Epithelial cell of proximal tubule (primary cell): ENCODE data around the gene NUAK1. TPM values are rescaled to one million over a fixed set of nuclear protein-coding genes. Genes with fewer than 3 reads are reported as not detected.

Experiments
- DNase-seq: peaks from one replicate; pipeline ENCODE4 v3.0.0-alpha.2; 2011; ENCODE audit warnings: low read depth
- H3K4me3 ChIP-seq: 2 replicates; pipeline ENCODE4 v1.5.1; 2011; ENCODE audit warnings: low read depth, mild to moderate bottlenecking, low read length
- total RNA-seq: library from RNA; depleted of rRNA; stranded (reverse); fragments of >200 nt; gene quantifications from 2 replicates; pipeline ENCODE4 v1.2.3, GENCODE V29; 2015
- TF ChIP-seq, protein P1 (sequence below): conservative IDR thresholded peaks from 2 replicates; pipeline ENCODE4 v1.5.1; 2012; ENCODE audit warnings: low read depth, mild to moderate bottlenecking, low read length

Gene NUAK1
- total RNA-seq, 1 donor from 2014 or later: 34.5 TPM

DNA sequence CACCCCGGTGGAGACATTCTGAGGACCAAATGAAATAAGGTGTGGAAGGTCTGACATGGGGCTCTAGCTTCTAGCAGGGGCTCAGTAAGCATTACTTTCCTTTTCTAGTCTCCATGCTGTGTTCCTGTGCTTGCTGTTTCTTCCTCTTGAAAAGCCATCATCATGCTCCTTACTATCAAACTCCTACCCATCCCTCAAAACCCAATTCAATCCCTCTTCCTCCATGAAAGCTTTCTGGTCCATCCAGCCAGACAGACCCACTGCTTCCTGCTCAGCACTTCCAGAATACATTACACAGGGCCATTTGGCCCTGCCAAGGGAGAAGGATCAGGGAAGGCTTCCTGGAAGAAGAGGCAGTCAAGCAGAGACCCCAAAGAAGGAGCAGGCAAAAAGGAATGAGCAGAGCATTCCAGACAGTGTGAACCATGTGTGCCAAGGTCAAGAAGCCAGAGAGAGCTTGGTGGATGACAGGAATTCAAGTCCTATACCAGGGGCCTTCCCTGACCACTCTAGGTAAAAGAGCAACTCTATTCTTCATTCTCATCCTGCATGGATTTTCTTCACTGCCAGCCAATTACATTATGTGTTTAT, 59.5 kb downstream of the NUAK1 start:
- no peak for DNase-seq
- H3K4me3 ChIP-seq: no peak overlapping the region
- TF ChIP-seq, protein P1, sequence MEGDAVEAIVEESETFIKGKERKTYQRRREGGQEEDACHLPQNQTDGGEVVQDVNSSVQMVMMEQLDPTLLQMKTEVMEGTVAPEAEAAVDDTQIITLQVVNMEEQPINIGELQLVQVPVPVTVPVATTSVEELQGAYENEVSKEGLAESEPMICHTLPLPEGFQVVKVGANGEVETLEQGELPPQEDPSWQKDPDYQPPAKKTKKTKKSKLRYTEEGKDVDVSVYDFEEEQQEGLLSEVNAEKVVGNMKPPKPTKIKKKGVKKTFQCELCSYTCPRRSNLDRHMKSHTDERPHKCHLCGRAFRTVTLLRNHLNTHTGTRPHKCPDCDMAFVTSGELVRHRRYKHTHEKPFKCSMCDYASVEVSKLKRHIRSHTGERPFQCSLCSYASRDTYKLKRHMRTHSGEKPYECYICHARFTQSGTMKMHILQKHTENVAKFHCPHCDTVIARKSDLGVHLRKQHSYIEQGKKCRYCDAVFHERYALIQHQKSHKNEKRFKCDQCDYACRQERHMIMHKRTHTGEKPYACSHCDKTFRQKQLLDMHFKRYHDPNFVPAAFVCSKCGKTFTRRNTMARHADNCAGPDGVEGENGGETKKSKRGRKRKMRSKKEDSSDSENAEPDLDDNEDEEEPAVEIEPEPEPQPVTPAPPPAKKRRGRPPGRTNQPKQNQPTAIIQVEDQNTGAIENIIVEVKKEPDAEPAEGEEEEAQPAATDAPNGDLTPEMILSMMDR: no peak

DNA sequence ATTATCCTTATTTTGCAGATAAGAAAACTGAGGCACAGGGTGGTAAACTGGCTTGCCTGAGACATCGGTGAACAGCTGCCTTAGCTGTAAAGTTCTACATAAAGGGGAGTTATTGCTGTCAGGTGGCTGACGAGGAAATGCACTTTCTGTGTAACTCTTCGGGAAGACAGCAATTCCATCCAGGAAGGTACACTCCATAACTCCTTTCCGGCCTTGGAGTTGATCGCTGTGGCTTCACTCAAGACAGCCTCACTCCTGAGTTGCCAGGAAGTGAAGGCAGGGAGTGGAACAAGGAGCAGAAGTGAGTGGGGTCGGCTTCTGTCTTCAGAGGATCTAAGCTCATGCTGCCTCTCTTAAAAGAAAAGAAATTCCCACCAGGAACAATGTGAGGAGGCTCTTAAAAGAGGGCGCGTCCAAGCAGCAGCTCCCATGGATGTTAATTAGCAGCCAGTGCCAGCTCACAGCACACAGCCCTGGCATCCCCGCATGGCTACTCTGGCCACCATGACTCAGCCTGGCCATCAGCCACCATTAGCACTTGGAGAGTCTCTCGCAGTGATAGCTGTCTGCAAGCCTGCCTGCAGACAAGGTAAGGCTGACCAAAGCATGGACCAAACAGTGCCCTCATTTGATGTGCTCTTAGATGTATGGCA, 60.3 kb downstream of the NUAK1 start:
- DNase-seq: peak; percentile 62
- no peak overlapping the region for H3K4me3 ChIP-seq
- TF ChIP-seq, protein P1: no peak

DNA sequence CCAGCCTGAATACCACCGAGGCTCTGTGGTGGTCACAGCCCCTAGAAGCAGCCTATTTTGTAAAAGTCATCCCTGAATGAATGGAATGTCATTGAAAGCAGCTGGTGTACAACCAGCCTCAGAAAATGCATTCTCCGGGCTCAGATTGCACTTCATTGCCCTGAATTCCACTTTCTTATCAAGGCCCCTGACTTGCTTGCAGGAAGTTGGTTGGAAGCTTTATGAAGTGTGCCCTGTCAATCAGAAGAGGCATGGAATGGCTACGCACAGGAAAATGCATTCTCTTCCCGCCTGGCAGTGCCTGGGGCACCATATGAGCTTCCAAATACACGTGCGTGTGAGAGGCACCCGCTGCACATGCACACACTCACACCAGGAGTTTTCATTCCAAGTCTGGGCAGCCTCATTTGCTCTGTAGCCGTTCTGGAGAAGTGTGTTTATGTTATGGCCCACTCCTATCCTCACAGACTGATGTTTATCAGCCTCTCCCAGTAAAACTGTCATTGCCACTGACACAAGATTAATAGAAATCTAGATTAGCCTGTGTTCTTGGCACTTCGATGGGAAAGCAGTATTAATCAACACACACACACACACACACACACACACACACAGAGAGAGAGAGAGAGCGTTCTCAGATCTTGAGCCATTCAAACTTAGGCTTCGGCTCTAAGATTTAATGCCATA, 63.9 kb downstream of the NUAK1 start:
- no peak overlapping the region for H3K4me3 ChIP-seq
- no peak for DNase-seq
- TF ChIP-seq, protein P1: no peak

DNA sequence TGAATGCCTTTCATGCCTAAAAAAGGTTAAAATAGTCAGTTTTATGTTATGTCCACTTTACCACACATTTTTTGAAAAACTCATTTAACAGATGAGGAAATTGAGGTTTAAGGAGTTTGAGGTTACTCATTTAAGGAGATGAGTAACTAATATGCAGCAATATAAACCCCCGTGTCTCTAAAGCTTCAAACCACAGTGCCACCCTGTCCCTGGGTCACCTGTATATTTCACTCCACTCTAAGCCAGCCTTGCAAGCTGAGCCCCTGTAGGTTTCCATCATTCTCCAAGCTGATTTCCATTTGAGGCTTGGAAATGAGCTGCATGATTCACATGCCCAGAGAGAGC, 64.4 kb downstream of the NUAK1 start:
- no peak for DNase-seq
- H3K4me3 ChIP-seq: no peak overlapping the region
- TF ChIP-seq, protein P1: no peak

DNA sequence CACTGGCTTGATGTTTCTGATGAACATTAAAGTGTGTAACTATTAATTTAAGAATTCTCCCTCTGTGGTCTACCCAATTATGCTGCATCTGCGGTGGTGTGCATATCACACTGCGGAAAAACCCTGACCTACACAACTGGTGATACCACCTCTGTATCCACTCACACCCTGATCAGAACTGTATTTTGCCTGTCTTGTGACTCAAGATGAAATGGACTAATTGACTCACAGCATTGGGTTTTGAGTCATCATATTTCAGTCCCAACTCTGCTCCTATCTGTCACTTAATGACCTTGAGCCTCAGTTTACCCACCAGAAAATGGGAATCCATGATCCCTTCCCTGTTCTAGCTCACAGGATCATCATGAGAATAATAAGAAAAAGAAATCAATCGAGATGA, 65.6 kb downstream of the NUAK1 start:
- H3K4me3 ChIP-seq: no peak overlapping the region
- TF ChIP-seq, protein P1: no peak
- DNase-seq: no peak

DNA sequence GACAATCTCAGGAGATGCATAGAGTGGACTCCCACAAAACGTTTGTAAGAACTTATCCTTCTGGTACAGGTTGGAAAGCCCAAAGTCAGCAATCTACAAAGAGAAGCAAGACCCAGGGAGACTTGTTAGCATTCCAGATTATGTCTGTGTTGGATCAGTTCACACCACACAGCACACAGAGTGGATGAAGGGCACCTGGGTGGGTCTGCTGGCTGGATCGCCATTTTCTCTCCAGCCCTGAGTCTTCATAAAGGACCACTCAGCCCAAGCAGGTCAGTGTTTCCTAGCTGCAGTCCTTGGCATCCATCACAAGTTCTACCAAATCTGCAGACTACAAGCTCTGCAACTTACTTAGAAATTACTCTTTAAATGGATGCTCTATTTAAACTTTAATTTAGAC, 66.0 kb downstream of the NUAK1 start:
- no peak overlapping the region for H3K4me3 ChIP-seq
- TF ChIP-seq, protein P1: no peak
- DNase-seq: no peak

DNA sequence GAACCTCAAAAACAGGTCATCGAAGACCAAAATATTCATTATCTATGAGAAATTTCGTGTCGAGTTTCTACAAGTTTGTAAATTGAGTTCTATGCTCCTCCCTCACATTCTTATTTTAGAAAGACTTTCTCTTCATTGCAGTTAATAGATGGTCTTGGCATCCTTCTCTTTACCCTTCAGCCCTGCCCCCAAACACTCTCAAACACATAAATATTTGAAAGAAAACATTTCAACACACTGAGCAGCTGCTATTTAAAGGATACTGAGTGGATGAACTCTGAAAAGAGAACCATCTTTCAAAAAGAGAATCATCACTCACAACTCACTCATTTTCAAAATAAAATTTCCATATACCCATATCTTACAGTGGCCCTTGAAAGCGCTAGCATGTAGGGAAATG, 67.1 kb downstream of the NUAK1 start:
- TF ChIP-seq, protein P1: no peak
- no peak for DNase-seq

More for the DNA sequence above, 67.1 kb downstream of the NUAK1 start:
- no peak overlapping the region for H3K4me3 ChIP-seq
